ENCODE results near the gene ABTB1.

The ABTB1 gene

GRCh38 chr3:127719369-127719768 is 46.6 kb downstream of the ABTB1 start:
- H3K27me3 ChIP-seq (ENCODE audit: insufficient read depth, low read length) = peaks cover 24% of the 10 kb centered on the region
- no peaks in the 10 kb centered on the region for H3K36me3 ChIP-seq (ENCODE audit: insufficient read depth, low read length)
- no peaks in the 10 kb centered on the region for H3K9me3 ChIP-seq (ENCODE audit: low read length)
- peaks cover 12% of the 10 kb centered on the region for H3K4me1 ChIP-seq (ENCODE audit: insufficient read depth, low read length)
- no peak overlapping the region for H3K4me3 ChIP-seq (ENCODE audit: low read length)
- H2AFZ ChIP-seq (ENCODE audit: low read depth, low read length) = no peak overlapping the region

GRCh38 chr3:127720161-127720823 is 47.5 kb downstream of the ABTB1 start:
- Histone ChIP-seq H3K36me3 (ENCODE audit: insufficient read depth, low read length) (no peaks in the 10 kb centered on the region), H3K9me3 (ENCODE audit: low read length) (peaks cover 2% of the 10 kb centered on the region), H3K4me1 (ENCODE audit: insufficient read depth, low read length) (peaks cover 12% of the 10 kb centered on the region), H2AFZ (ENCODE audit: low read depth, low read length) (no peak overlapping the region), H3K27me3 (ENCODE audit: insufficient read depth, low read length) (peaks cover 19% of the 10 kb centered on the region), H3K4me3 (ENCODE audit: low read length) (no peak overlapping the region)

- Histone ChIP-seq H3K4me1 (ENCODE audit: insufficient read depth, low read length) (peaks cover 12% of the 10 kb centered on the region), H2AFZ (ENCODE audit: low read depth, low read length) (no peak overlapping the region), H3K36me3 (ENCODE audit: insufficient read depth, low read length) (no peaks in the 10 kb centered on the region), H3K9me3 (ENCODE audit: low read length) (peaks cover 2% of the 10 kb centered on the region), H3K27me3 (ENCODE audit: insufficient read depth, low read length) (peaks cover 19% of the 10 kb centered on the region), H3K4me3 (ENCODE audit: low read length) (no peak overlapping the region)
Measured at GRCh38 chr3:127720985-127721935, 48.5 kb downstream of the ABTB1 start.

- Histone ChIP-seq H3K4me1 (ENCODE audit: insufficient read depth, low read length) (peaks cover 12% of the 10 kb centered on the region), H2AFZ (ENCODE audit: low read depth, low read length) (no peak overlapping the region), H3K27me3 (ENCODE audit: insufficient read depth, low read length) (peaks cover 19% of the 10 kb centered on the region), H3K4me3 (ENCODE audit: low read length) (no peak overlapping the region), H3K36me3 (ENCODE audit: insufficient read depth, low read length) (no peaks in the 10 kb centered on the region), H3K9me3 (ENCODE audit: low read length) (peaks cover 2% of the 10 kb centered on the region)
Measured at GRCh38 chr3:127722091-127722784, 49.5 kb downstream of the ABTB1 start.

- H3K4me1 ChIP-seq (ENCODE audit: insufficient read depth, low read length) = peaks cover 12% of the 10 kb centered on the region
- H3K36me3 ChIP-seq (ENCODE audit: insufficient read depth, low read length) = no peaks in the 10 kb centered on the region
- peaks cover 19% of the 10 kb centered on the region for H3K27me3 ChIP-seq (ENCODE audit: insufficient read depth, low read length)
- peaks cover 2% of the 10 kb centered on the region for H3K9me3 ChIP-seq (ENCODE audit: low read length)
- H3K4me3 ChIP-seq (ENCODE audit: low read length) = no peak overlapping the region
- no peak overlapping the region for H2AFZ ChIP-seq (ENCODE audit: low read depth, low read length)
Measured at GRCh38 chr3:127723011-127723567, 50.3 kb downstream of the ABTB1 start.

GRCh38 chr3:127726894-127727293 is 54.1 kb downstream of the ABTB1 start:
- peaks cover 12% of the 10 kb centered on the region for H3K4me1 ChIP-seq (ENCODE audit: insufficient read depth, low read length)

GRCh38 chr3:127728417-127729015 is 55.8 kb downstream of the ABTB1 start:
- no peak overlapping the region for H3K4me3 ChIP-seq (ENCODE audit: low read length)
- H3K27me3 ChIP-seq (ENCODE audit: insufficient read depth, low read length) = peaks cover 4% of the 10 kb centered on the region
- H3K36me3 ChIP-seq (ENCODE audit: insufficient read depth, low read length) = no peaks in the 10 kb centered on the region
- no peaks in the 10 kb centered on the region for H3K4me1 ChIP-seq (ENCODE audit: insufficient read depth, low read length)
- peaks cover 2% of the 10 kb centered on the region for H3K9me3 ChIP-seq (ENCODE audit: low read length)
- no peak overlapping the region for H2AFZ ChIP-seq (ENCODE audit: low read depth, low read length)

More at GRCh38 chr3:127726894-127727293, 54.1 kb downstream of the ABTB1 start:
- Histone ChIP-seq H3K4me3 (ENCODE audit: low read length) (no peak overlapping the region), H2AFZ (ENCODE audit: low read depth, low read length) (no peak overlapping the region), H3K27me3 (ENCODE audit: insufficient read depth, low read length) (peaks cover 13% of the 10 kb centered on the region), H3K36me3 (ENCODE audit: insufficient read depth, low read length) (no peaks in the 10 kb centered on the region), H3K9me3 (ENCODE audit: low read length) (peaks cover 2% of the 10 kb centered on the region)

GRCh38 chr3:127729556-127730056 is 56.9 kb downstream of the ABTB1 start:
- peaks cover 2% of the 10 kb centered on the region for H3K9me3 ChIP-seq (ENCODE audit: low read length)
- H3K4me3 ChIP-seq (ENCODE audit: low read length) = no peak overlapping the region
- H3K27me3 ChIP-seq (ENCODE audit: insufficient read depth, low read length) = peaks cover 9% of the 10 kb centered on the region

GRCh38 chr3:127730171-127730570 is 57.4 kb downstream of the ABTB1 start:
- Histone ChIP-seq H3K4me1 (ENCODE audit: insufficient read depth, low read length) (no peaks in the 10 kb centered on the region), H3K36me3 (ENCODE audit: insufficient read depth, low read length) (no peaks in the 10 kb centered on the region), H3K9me3 (ENCODE audit: low read length) (no peaks in the 10 kb centered on the region), H3K4me3 (ENCODE audit: low read length) (no peak overlapping the region), H2AFZ (ENCODE audit: low read depth, low read length) (no peak overlapping the region), H3K27me3 (ENCODE audit: insufficient read depth, low read length) (peaks cover 13% of the 10 kb centered on the region)

More at GRCh38 chr3:127729556-127730056, 56.9 kb downstream of the ABTB1 start:
- Histone ChIP-seq H2AFZ (ENCODE audit: low read depth, low read length) (no peak overlapping the region), H3K4me1 (ENCODE audit: insufficient read depth, low read length) (no peaks in the 10 kb centered on the region), H3K36me3 (ENCODE audit: insufficient read depth, low read length) (no peaks in the 10 kb centered on the region)

Measured in neuron (in vitro differentiated cells).